ENCODE measurements around the gene DDX19B.
"Not testable (repeated sequence)": the region's sequence is repeated elsewhere in the genome, so short reads cannot be mapped to it uniquely, and the experiment has no call there.

DDX19B gene

DNA sequence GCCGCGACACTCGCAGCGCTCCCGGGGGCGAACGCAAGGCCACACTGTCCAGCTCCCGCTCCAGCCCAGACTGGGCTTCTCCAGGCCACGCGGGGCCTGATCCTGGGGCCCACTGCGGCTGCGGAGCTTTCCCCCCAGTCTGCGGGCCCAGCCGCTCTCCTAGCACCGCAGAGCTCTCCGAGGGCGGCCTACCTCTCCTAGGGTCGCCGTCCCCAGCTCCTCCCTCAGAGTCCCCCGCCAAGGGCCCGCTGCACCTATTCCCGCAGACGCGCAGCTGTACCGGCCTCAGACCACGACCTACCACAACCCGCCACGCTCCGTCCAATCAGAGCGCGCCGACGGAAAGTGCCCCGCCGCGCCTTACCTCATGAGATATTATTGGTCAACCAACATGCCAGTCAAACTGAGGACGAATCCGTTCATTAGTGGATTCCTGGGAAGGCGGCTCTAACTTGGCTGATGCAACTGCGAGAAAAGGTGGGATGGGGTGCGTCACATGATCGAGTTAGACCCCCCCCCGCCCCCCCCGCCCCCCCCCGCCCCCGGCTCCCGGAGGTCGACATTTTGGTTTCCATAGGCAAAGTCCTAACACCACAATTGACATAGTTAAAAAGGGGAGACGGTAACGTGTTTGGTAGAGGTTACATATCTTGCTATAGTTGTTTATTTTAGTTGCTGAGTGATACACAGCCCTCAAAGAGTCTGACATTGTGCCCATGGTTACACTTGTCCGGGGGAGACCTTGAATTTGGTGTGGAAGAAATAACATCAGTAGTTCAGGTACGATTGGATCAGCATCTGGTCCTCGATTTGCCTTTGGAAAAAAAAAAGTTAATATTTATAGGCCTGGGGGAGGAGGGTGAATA lies 9.5 kb upstream of the DDX19B start, which contains the start of gene AARS1:
AARS1 (minus strand) TSS at position 278 of the 866 bp plus-strand sequence. CDS start 6,743 bp downstream, outside the sequence.
- DNase-seq, result peak; percentile 98

GRCh38 chr16:70290949-70291519 lies 8.0 kb upstream of the DDX19B start:
- no peak for DNase-seq

DNA sequence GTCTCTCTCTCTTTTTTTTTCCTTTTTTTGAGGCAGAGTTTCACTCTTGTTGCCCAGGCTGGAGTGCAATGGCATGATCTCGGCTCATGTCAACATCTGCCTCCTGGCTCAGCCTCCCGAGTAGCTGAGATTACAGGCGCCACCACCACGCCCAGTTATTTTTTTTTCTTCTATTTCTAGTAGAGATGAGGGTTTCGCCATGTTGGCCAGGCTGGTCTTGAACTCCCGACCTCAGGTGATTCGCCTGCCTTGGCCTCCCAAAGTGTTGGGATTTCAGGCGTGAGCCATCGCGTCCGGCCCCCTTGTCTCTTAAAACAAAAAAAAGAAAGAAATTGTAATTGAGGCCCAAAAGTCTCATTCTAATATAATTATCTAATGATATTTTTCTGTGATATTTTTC lies 6.8 kb upstream of the DDX19B start:
- DNase-seq, result not testable (repeated sequence)

DNA sequence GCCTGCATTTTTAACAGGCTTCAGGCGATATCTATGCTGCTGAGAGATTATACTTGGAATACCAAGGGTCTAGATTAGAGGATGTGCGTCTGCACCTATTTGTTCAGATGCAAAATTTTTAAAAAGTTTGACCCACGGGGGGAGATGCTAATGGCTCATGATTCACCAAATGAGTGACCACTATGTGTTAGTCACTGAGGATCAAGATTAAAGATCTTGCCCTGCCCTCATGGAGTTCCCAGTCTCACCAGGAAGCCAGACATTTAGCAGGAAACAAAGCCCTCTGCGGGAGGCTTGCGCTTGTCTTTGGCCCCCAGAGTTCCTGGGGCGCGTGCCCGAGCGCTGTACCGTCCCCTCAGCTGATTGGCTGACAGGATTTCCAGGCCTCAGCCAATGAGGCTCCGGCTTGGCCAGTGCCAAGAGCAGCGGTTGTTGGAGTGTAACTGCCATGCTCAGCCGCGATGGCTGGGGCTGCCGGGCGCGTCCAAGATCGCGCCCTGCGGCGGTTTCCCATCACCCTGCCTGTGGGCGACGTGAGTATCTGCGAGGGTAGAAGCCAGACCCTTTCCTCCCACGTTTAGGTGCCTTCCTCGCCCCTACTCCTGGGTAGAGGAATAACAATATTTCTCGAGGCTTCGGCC lies 4.5 kb upstream of the DDX19B start:
- no peak for DNase-seq

- DNase-seq, result no peak
Measured at GRCh38 chr16:70295634-70296033, 3.4 kb upstream of the DDX19B start.

- no peak for DNase-seq
Measured at GRCh38 chr16:70301121-70301520, 2.1 kb downstream of the DDX19B start.

DNA sequence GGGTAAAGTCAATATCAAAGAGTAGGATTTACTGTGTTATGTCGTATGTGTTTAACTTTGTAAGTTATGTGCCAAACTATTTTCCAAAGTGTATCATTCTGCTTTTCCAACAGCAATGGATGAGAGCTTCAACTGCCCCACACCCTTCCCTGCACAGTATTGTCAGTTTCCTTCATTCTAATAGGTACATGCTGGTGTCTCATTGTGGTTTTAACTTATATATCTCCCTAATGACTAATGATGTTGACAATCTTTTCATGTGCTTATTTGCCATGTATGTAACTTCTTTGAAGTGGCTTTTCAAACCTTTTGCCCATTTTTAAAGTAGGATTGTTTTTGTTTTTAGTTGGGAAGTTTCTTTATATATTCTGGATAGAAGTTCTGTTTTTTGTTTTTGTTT lies 3.8 kb downstream of the DDX19B start:
- DNase-seq, result no peak

DNA sequence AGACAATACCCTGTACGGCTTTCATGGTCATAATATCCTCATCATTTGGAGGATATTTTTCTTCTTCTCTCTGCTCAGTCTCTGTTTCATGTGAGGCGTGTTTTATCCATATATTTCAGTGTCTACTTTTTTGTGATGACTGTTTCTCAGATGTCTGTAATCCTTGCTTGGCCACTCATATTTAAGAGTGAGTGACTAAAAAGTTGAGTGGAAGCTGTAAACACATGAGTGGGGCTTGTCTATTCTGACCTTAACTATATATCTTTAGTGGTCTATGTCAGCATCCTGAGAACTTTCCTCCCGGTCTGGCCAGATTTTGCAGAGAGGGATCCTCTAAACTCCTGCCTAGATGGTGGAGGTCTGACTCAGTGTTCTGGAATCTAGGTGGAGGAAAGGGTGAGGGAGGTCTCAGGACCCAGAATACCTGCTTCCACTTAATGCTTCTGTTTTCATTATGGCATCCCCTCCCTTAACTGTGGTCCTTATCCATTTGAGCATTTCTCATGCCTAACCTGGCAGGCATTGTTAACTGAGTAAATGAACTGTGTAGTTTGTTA lies 6.0 kb downstream of the DDX19B start:
- DNase-seq, result no peak

GRCh38 chr16:70306880-70307279 lies 7.9 kb downstream of the DDX19B start:
- DNase-seq, result no peak

GRCh38 chr16:70307726-70308125 lies 8.7 kb downstream of the DDX19B start:
- DNase-seq, result not testable (repeated sequence)

DNA sequence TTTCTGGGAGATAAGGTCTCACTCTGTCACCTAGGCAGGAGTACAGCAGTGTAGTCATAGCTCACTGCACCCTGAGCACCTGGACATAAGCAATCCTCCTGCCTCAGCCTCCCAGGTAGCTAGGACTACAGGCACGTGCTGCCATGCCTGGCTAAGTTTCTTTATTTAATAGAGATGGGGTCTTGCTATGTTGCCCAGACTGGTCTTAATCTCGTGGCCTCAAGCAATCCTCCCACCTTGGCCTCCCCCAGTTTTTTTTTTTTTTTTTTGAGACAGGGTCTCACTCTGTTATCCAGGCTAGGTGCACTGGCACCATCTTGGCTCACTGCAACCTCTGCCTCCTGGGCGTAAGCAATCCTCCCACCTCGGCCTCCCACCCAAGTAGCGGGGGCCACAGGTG lies 21.1 kb downstream of the DDX19B start:
- no peak for DNase-seq

DNA sequence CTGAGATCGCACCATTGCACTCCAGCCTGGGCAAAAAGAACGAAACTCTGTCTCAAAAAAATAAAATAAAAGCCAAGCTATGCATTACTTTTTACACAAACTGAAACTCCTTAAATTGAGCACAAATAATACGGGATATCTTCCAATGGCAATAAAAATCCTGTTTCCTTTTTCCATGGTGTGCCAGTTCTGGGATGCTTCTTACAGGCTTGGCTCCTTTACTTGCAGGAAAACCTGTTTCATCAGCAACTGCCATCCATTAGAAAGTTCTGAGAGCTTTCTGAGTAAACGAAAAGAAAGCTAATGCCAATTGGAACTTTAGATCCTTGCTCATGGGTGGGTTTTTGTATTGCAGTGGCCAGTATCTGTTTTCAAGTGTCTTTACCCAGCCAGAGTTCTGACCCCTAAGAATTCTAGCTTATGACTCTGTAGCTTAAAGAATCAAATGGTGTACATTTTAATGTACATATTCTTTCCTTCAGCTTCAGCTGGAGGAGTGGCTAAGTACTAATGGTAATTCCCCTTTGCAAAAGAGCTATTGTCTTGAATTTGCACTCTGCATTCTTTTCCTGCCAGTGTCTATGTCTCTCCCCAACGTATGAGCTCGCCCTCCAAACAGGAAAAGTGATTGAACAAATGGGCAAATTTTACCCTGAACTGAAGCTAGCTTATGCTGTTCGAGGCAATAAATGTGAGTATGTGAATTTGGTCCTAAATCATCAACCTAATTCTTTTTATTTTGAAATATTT lies 26.2 kb downstream of the DDX19B start:
- DNase-seq, result no peak

DNA sequence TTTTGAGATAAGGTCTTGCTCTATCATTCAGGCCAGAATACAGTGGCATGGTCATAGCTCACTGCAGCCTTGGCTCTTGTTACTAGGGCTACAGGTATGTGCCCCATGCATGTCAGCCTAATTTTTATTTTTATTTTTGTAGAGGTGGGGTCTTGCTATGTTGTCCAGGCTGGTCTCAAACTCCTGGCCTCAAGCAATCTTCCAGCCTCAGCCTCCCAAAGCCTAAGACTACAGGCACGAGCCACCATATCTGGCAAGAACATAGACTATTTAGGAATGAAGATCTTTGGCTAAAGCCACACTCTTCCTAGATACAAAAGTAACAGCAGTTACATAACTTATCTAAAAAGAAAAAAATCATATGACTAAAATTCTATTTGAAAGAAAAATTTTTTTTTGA lies 32.1 kb downstream of the DDX19B start:
- DNase-seq, result no peak

GRCh38 chr16:70331588-70332358 lies 32.8 kb downstream of the DDX19B start:
- no peak for DNase-seq

DNA sequence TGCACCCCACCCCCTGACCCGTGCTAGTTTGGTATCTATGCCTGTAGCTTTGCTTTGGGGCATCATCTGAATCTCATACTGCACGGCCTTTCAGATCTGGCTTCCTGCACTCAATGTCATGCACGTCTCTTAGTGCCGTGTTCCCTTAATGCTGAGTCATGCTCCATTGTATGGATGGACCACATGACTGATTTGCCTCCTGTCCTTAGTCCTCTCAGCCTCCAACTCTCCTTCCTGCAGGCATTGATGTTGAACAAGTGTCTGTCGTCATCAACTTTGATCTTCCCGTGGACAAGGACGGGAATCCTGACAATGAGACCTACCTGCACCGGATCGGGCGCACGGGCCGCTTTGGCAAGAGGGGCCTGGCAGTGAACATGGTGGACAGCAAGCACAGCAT lies 33.7 kb downstream of the DDX19B start:
- not testable (repeated sequence) for DNase-seq

DNA sequence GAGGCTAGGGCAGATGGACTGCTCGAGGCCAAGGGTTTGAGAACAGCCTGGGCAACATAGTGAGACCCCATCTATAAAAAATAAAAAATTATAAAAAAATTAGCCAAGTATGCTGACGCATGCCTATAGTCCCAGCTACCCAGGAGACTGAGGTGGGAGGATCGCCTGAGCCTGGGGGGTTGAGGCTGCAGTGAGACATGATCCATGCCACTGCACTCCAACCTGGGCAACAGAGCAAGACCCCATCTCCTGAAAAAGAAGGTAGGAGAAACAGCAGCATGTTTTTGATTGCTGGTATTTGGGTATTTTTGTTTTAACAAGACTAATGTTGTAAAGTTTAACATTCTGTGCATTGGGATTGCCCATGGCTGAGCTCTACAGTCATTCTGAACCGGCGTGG lies 38.8 kb downstream of the DDX19B start:
- no peak for DNase-seq

- DNase-seq, result no peak
Measured at GRCh38 chr16:70341600-70341999, 42.6 kb downstream of the DDX19B start.

DNA sequence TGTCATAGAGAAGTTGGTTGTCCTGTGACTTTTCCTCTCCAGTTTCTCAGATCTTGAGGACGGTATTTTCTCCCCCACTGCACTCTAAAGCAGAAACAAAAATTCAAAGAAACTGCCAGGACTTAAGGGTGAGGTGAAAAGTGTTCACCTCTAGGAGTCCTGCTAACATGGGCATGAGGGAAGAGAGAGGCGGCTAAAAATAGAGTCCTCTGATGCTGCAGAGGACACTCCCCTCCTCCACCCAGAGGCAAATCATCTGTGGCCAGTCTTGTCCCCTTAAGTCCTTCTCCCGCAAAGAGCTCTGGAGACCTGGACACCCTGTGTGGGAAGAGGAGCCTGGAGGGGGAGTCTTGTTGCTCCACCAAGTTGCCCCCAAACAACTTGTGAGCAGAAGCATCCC lies 43.0 kb downstream of the DDX19B start:
- DNase-seq, result no peak

GRCh38 chr16:70345840-70346239 lies 46.9 kb downstream of the DDX19B start:
- peak; percentile 29 for DNase-seq

- no peak for DNase-seq
Measured at GRCh38 chr16:70348991-70349390, 50.0 kb downstream of the DDX19B start.

- no peak for DNase-seq
Measured at GRCh38 chr16:70349783-70350182, 50.8 kb downstream of the DDX19B start.

- no peak for DNase-seq
Measured at GRCh38 chr16:70359552-70359951, 60.6 kb downstream of the DDX19B start.
